GM21723 (cell line): ENCODE measurements around the gene GNG2.

Experiments
- ATAC-seq: cut with Tn5 transposase; IDR thresholded peaks from one replicate; pipeline ENCODE4 v1.9.1; 2021; ENCODE audit warnings: mild to moderate bottlenecking, moderate library complexity; ENCODE audit not compliant: unreplicated experiment

GNG2 gene

DNA sequence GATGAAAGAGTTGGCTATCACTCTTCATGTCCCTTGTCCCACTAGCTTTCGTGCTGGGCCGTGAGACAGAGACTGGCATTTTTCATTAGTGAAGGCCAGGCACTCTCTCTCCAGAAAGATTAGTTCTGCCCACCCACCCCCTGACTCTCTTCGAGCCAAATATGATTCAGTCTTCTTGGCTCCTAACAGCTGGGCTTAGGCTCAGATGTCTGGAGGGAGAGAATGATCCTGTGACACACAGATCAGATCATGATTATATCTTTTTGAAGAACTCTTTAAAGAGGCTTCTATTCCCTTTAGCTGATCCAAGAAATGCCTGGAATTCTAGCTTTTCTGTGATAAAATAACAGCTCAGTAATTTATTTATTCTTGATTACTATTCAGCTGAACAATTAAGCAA, 5.2 kb upstream of the GNG2 start:
- no peak for ATAC-seq

DNA sequence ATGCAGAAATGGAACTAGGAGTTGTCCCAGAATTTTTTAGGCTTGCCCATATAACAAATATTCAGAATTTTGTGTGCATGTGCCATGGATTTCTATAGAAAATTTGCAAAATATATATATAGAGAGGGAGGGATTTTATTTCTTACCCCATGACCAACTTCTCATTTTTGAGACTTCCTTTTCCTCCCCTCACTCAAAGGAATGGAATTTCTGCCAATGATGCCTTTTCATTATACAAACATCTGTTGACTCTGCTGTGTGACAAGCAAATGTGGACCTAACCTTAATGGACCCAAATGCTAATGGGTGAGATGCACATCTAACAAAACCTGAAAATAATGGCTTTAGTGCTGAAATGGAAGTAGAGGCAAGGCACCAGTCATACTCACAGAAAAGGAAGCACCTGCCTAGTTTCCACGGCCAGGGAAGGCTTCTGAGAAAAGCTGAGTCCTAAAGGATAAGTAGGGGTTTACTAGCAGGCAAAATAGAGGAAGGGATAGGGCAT, 3.6 kb upstream of the GNG2 start:
- no peak for ATAC-seq

DNA sequence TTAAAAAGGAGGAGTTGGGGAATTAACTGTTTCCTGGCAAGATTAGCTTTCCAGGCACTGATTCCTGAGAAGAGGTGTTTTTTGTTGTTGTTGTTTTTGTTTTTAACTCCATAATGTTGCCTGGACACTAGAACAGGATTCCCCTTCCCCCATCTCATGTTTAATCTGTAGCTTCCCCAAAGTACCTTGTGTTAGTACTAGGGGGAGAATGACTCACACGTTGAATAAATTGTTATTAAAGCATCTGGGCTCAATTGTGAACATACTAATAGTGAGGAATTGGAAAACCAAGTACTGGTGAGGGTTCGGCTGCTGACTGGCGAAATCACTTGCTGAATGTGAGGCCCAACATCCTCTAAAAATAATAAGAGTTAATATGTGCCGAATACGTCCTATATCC, 1.3 kb upstream of the GNG2 start:
- ATAC-seq = no peak

DNA sequence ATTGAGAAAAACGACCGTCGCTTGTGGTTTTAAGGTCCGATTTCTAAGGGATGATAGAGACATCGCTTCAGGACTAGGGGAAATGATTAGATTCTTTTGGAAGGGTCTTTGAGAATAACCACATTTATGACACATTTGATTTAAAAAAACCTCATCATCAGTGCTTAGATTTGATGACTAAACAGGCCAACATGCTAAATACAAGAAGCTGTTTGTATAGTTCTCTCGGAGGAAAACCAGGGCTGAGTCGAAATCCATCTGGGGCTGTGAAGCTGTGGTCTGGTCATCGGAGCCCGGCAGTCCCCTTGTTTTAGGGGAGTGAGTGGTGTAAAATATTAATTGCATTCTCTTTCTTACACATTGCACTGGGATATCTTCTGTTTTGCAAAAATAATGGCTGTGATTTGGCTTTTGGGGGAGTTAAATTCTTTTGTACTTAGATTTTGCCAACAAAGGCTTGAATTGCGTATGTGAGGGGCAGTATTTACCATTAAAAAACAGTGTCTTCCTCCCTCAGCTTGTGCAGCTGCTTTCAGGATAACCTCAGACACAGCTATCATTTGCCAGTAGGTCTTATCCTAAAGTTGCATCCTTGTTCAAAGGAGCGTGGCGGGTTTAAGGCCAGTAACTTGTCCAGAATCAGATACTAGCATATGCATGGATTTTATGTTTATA, 550 bp downstream of the GNG2 start:
- ATAC-seq = peak; percentile 18

DNA sequence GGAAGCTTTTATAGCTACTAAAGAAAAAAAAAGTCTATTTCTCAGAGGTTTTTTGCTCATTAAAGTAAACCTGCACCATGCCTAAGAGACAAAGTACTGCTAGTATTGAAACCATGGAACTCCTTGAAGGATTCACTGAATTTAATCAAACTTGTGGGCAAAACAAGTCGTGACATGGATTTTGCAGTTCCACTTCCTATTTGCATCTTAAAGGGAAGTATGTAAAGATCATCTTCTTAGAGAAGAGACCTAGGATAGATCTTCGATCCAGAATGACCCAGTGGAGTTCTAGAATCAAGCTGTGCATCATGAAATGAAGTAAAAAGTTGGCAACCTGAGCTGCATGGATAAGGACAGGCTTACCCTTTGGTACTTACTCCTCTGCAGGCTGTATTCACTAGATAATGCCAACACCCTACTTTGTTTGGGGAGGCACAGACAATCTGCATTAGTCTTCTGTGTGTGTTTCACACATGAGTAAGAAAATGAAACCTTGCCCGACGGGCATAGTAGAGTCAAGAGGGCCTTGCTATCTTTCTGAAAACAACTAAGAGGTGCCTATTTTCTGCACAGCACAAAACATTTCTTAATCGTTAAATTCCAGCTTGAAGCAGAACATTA, 1.9 kb downstream of the GNG2 start:
- no peak for ATAC-seq

DNA sequence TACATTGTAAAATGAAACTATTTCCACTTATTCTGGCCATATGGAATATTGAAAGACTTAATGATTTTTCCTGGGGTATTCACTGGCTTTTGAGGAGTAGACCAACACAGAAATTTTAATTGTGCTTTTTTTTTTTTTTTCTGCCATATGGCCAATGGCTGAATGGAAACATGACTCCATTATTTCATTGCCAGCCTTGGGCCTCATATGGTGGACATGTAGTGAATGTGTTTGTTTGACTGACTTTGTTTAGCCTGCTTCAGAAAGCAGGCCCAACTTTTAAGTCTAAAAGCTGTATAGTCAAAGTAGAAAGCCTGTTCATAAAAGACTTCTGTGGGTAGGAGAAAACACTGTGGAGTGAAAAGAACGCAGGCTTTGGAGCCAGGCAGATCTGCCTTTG, 2.4 kb downstream of the GNG2 start:
- ATAC-seq = no peak

DNA sequence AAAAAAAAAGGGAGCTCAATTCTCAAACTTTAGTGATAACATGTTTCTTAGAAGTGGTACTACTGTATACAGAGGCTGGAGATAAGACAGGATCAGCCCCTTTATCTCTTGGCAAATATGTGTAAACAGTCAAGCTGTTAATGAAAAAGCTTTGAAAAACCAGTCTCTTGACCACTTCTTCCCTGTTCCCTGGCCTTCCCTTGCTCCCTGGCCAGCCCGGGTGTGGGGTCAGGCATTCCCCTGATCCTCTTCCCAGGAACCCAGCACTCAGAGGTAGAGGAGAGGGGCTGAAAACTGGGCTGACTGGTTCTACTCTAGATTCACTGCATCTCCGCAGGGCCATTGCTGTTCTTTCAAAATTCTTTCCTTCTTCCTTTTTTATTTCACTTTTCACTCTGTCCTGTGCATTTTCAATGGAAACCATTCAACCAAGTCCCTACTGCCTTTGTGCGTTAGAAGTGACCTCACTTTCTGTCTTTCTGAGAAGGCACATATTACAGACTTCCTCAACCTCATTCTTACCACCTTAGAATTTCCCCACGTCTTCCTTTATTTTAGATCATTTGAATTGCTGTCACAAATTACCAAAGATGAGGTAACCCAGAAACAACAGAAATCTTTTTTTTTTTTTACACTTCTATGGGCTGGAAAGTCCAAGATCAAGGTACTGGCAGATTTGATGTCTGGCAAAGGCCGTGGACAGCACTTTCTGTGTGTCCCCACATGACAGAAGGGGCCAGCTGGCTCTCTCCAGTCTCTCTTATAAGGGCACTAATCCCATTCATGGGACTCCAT, 5.7 kb downstream of the GNG2 start:
- ATAC-seq = peak; percentile 46

DNA sequence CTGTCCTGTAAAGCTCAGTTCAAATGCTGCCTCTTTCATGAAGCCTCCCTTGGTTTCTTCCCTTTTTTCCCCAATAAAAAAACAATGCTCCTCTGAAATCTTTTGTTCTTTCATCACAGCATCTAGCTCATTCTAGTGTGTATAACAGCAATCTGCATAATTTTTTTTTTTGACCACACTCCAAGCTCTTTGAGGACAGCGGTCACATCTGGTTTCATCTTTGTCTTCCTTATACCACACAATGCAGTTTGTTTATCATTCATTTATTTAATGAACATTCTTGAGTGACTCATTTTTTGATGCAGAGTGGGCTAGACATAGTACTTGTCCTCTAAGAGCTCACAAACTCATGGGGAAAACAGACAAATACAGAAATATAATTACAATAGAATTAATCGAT, 7.3 kb downstream of the GNG2 start:
- no peak for ATAC-seq

DNA sequence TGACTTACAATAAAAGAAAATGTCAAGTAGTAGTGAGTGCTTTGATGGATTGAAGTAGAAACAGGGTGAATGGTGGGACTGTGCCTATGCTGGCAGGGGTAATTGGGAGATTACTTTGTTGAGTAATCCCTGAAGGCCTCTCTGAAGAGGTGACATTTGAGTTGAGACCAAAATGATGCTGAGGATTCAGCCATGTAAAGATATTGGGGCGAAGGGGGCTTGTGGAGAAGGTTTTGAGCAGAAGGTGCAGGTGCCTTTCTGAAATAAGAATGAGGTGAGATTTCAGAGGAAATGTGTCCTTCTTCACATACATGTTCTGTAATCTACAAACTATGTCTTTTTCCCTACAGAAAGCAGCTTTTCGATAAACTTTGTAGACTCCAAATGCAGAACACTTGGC, 8.0 kb downstream of the GNG2 start:
- no peak for ATAC-seq

DNA sequence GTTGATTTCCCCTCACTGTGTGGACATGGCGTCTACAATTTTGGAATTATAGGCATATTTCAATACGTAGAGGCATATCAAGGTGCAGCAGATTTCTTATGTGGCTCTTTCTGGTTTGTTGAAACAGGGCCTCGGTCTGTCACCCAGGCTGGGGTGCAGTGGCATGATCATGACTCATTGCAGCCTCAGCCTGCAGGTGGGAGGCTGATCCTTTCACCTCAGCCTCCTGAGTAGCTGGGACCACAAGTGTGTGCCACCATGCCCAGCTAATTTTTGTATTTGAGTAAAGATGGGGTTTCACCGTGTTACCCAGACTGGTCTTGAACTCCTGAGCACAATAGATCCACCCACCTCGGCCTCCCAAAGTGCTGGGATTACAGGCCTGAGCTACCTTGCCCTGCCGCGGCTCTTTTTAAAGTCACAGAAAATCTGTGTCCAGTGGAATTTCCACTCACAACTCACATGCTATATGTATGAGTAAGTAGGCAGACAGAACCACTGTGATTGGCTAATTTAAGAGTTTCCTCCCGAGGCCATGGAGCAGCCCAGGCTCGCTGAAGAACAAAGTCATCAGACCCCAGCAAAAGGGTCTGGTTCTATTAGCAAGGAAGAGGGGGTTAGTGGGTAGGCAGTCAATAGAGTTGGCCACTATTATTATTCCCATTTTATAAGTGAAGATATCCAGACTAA, 9.1 kb downstream of the GNG2 start:
- ATAC-seq = no peak

DNA sequence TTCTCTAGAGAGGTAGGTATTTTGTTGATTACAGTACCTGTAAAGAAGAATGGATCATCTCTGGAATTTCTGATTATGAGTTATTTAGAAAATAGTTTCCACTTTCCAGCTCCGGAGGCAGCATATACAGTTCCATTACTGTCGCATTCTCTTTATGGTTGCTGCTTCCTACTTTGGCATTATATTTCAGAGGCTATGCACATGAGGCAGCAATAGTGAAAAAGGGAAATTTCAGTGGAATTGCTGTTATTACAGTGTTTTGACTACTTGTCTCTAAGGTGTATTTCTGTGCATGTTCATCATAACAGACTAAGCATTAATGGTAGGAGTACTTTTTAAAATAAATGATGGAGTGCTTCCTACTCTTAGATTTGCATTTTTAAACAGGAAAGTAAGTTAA, 10.2 kb downstream of the GNG2 start:
- no peak for ATAC-seq

DNA sequence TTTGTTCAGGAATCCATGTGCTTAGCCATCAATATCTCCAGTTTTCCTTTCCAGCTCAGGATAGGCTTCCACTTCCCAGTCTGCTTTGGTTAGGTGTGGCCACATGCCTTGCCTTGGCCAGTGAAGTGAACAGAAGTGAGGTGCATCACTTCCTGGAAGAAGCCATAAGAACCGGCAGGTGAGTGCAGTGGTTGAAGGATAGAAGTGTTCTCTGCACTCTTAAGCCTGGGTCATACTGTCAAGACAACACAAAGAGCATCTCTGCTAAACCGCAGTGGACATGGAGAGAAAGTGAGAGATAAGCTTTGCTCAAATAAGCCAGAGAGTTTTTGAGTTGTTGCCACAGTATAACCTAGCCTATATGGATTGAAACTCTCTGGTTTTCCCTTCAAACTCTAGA, 11.4 kb downstream of the GNG2 start:
- ATAC-seq = no peak

DNA sequence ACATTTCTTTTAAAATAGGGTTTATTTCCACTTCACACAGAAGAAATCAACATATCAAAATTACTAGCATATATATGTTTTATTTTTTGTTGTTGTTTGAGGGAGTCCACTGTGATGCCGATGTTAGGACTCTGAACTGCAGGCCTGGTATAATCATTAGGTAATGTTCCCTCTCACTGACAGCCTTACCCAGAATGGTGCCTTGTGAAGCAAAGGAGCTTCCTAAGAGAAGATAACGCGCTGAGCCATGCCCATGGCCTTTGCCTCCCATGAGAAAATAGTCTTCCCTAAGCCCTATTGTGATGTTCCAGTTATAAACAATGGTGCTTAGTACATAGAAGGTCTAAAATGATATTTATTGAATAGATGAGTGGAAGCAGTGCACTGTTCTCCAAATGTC, 12.0 kb downstream of the GNG2 start:
- ATAC-seq = no peak

DNA sequence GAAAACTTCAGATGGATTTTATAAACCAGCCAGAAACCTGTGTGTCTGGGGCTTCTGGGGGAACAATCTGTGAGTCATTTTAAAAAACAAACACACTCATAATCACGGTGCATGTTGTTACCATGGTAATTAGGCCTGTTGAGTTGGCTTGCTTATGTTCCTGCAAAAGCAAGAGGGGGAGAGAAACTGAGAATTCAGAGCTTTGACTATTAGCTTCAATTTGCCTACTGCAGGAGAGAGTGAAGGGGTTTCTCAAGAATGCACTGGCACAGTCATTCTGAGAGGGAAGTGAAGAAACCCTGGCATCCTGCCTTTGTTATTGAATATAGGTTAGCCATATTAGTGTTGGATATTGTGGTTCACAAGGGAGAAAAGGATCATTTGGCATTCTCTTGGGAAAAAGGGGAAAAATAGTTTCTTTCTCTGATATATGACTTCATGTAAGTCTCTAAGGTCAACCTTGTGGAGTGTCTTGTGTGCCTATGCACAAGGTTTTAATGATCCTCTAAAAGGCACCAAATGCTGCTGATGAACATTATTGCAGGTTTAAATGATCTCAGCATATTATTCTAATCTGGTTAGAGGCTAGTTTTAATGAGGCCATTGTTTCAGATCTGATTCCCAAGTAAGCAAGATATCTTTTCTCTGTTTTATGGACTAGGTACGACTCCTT, 12.9 kb downstream of the GNG2 start:
- ATAC-seq = peak; percentile 95

DNA sequence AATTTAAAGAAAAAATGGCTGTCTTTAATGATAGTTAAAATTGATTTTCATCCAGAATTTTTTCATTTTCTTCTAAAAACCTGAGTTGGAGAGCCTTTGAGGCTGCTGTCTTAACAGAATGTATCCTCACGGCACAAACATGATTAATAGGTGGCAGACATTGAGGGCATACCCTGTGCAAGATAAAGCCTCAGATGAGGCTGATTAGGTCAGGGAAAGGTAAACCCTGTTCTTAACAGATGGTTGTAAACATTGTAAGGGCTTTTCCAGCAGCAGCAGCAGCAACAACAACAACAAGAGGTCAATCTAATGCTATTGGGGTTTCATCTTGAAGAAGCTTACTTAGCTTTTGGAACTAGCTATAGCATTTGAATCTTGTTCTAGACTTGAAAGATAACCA, 17.4 kb downstream of the GNG2 start:
- ATAC-seq = no peak

DNA sequence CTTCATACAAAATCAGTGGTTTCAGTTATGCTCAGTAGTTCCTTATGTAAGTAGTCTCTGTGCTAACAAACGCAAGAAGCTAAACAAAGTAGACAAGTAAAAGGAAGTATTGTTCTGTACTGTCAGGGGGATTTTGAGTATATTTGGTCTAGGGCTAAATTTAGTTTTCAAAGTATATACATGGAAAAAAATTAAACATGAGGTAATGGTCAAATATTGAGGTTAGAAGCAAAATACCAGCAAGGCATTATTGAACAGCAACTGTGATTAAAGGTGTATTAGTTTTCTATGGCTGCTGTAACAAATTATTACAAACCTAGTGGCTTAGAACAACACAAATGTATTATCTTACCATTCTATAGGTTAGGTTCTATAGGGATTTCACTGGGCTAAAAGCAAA, 18.8 kb downstream of the GNG2 start:
- no peak for ATAC-seq

DNA sequence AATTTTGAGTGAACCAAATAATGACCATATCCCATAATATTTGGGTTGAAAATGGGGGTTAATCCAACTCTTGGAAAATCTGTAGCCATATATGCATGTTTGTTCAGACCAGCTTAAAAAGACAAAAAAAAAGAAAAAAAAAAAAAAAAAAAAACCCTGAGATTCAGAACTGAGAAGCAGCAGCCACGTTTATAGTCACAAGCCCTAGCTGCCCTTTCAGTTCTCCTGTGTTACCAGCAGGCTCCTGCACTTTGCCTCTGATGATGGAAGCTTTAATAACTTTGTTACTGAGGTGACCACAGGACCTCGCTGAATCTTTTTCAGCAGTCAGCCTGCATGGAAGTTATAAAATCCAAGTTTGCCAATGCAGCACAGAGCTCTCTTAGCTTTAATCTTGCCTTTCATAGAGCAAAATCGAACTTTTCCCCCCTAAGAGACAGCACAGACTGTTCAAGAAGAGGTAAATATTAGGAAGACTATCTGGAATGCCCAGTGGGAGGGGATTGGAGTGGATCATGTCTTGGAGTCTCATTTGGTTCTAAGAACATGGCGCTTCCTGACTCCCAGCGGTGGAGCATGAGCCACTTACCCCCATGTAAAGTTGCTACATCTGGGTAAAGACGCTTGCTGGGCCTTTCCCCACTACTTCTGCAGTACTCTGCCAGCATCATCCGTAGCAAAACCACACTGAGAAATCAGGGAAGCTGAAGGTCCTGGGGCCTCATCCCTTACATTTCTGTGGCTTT, 20.6 kb downstream of the GNG2 start:
- peak; percentile 72 for ATAC-seq

DNA sequence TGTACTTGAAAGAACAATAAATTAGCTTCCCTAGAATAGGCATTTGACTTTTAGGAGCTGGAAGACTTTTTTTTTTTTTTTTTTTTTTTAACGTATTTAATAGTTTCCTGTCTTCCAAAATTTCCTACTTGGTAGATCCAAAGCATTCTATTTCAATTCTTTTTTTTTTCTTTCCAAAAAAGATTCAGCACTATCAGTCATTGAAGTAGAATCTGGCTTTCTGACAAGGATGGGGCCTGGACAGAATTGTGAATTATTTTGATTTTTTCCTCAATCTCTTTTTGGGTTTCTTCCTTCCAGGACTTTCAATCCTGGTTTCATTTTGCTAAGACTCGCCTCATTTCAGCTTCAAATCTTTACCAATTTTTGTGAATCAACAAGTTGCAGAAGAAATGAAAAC, 21.2 kb downstream of the GNG2 start:
- ATAC-seq = no peak

DNA sequence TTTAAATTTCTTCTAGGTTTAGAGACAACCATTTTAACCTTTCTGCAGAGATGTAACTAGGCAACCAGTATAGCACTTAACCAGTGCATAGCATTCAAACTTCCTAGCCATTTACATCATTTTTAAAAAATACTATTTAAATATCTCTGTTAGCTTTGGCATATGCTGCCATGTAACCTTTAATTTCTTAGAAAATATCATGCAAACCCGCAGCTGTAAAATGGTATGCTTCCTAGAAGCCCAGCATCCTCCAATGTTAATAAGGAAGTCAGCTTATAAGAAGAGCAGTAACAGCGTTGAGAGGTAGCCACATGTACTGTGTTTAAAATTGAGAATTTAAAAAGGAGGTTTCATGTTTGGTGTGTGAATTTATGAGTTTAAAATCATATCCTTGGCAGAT, 22.8 kb downstream of the GNG2 start:
- no peak for ATAC-seq
